ENCODE results near the gene ANKRD63. TPM values are rescaled to one million over a fixed set of nuclear protein-coding genes. Genes with fewer than 3 reads are reported as not detected.

ANKRD63 gene
- total and polyA plus RNA-seq, 2 of the 8 experiments (the other 6 are each of a cell fraction or from before 2014, with no cell fraction given): 0.18 to 0.26 TPM

- TF ChIP-seq ATF3 (IDR thresholded peaks at IDR 0.05; ENCODE audit: insufficient read depth, low read depth, low read length) (no peak), TCF12 (IDR thresholded peaks at IDR 0.05; ENCODE audit: low read depth, low read length) (no peak), SIN3A (conservative IDR thresholded peaks at IDR 0.05 in 1 of 2, IDR thresholded peaks at IDR 0.05 in 1 of 2; ENCODE audit: low read depth in 1 of 2, low read length in 2 of 2) (no peak), KDM4A (IDR thresholded peaks at IDR 0.05; ENCODE audit: low read depth, low read length, severe bottlenecking) (peak; percentile 82), SRF (IDR thresholded peaks at IDR 0.05; ENCODE audit: low read depth, low read length) (no peak), RXRA (IDR thresholded peaks at IDR 0.05; ENCODE audit: insufficient read depth, low read depth, low read length) (no peak), POLR2A (IDR thresholded peaks at IDR 0.05; ENCODE audit: control extremely low read depth in 1 of 2, low read depth in 2 of 2, low read length in 2 of 2) (no peak), TAF1 (IDR thresholded peaks at IDR 0.05; ENCODE audit: low read depth, low read length) (0 out of 2 replicates have a peak, but pooled peaks have one; percentile 33), TAF7 (optimal IDR thresholded peaks at IDR 0.05; ENCODE audit: borderline replicate concordance, low read depth, low read length) (no peak), MAX (IDR thresholded peaks at IDR 0.05) (peak; percentile 96), ASH2L (IDR thresholded peaks at IDR 0.05; ENCODE audit: low read length) (peak; percentile 41), SP1 (IDR thresholded peaks at IDR 0.05; ENCODE audit: low read depth, low read length) (no peak), SUZ12 (IDR thresholded peaks at IDR 0.05; ENCODE audit: low read length) (peak; percentile 76; the same call in 1 of the 2 replicates), SAP30 (IDR thresholded peaks at IDR 0.05; ENCODE audit: insufficient read depth, insufficient replicate concordance, low read length) (no peak), BCL11A (IDR thresholded peaks at IDR 0.05; ENCODE audit: low read depth in 2 of 2, low read length in 2 of 2) (no peak), TBP (IDR thresholded peaks at IDR 0.05; ENCODE audit: low read depth, low read length) (no peak)
These were observed 8.2 kb upstream of the ANKRD63 start (continued) for GRCh38 chr15:40290918-40291574.

All from H1 (cell line).